NCI-H1436 treated with DMSO at 0.1 percent for 48 hours (cell line): Measurements from ENCODE around the gene ZNF316.

ENCODE experiments used
- DNase-seq: peaks from one replicate; lab custom pipeline; 2025; lab: John Stamatoyannopoulos, UW

ZNF316 gene

GRCh38 chr7:6691609-6692106 is 54.5 kb downstream of the ZNF316 start:
- no peak for DNase-seq

DNA sequence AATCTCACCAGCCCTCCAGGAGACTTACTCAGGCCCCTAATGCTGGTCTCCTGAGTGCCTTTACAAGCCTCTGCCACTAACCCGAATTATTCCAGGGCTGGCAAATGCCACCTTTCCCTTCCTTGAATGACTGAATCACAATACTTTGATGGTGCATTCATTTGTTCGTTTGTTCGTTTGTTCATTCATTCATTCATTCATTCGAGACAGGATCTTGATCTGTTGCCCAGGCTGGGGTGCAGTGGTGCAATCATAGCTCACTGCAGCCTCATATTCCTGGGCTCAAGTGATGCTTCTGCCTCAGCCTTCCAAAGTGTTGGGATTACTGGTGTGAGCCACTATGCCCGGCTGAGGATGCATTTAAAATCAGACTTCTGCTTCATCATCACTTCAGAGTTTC is 63.7 kb downstream of the ZNF316 start:
- DNase-seq, result no peak

DNA sequence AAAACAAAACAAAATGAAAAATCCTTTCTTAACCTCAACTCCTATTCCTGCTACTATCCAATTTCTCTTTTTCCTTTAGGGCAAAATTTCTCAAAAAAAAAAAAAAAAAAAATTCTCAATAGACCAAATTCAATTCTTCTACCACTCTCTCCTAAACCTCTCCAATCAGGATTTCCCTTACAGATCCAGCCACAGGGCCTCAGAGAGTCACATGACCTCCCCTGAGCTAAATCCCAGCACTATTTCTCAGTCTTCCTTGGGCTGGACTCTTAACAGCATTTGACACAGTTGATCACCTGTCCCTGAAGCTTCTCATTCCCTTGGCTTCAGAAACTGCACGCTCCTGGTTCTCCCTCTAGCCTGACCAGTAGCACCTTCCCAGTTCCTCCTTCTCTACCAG is 64.7 kb downstream of the ZNF316 start:
- DNase-seq, result no peak
